Measurements from ENCODE around the gene HYAL3.

DNA sequence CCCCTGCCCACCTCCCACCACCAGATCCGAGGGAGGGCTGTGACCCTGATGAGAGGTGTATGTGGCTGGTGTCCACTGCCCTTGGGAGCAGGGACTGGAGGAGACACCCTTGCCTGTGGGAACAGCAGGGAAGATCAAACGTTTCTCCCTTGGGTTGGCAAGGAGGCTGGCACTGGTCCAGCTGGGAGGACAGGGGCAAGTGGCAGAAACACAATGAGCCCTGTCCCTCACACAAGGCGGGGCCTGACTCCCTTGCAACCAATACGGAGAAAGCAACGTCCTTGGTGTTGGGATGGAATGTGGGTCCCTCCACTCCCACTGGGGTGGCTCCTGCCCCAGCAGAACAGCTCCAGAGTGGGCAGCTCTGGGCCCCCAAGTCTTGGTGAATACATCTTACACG lies 18.1 kb upstream of the HYAL3 start:
- TF ChIP-seq ZSCAN30 (CRISPR knock-in tag; IDR thresholded peaks at IDR 0.05) (no peak), FOXJ3 (CRISPR knock-in tag; IDR thresholded peaks at IDR 0.05; ENCODE audit: borderline replicate concordance) (no peak), ZNF274 (CRISPR knock-in tag; IDR thresholded peaks at IDR 0.05) (no peak), CTCF (CRISPR knock-in tag; IDR thresholded peaks at IDR 0.05) (no peak), TCF7 (IDR thresholded peaks at IDR 0.05; ENCODE audit: low read depth) (no peak), HMGXB4 (CRISPR knock-in tag; IDR thresholded peaks at IDR 0.05; ENCODE audit: borderline replicate concordance in 1 of 2, low read depth in 1 of 2) (no peak), EP300 (IDR thresholded peaks at IDR 0.05; ENCODE audit: low read depth in 2 of 2, low read length in 2 of 2) (no peak), EP300 (CRISPR knock-in tag; IDR thresholded peaks at IDR 0.05; ENCODE audit: borderline replicate concordance) (no peak), USF2 (IDR thresholded peaks at IDR 0.05; ENCODE audit: low read depth, low read length) (no peak), USF2 (CRISPR knock-in tag; IDR thresholded peaks at IDR 0.05; ENCODE audit: borderline replicate concordance) (no peak), ATF6 (CRISPR knock-in tag; conservative IDR thresholded peaks at IDR 0.05) (no peak)
